HFF-Myc (cell line): ENCODE data around the gene IKZF2.

Source experiments
- DNase-seq: peaks from one replicate; pipeline ENCODE4 v3.0.0-alpha.2; 2011; ENCODE audit warnings: low read depth; ENCODE audit errors: extremely low read depth
- H3K4me3 ChIP-seq: replicated peaks from 2 replicates; pipeline ENCODE4 v1.5.1; 2011; ENCODE audit warnings: low read depth, mild to moderate bottlenecking, control low read depth, low read length
- TF ChIP-seq, protein P1 (sequence below): IDR thresholded peaks from 2 replicates; pipeline ENCODE4 v1.5.1; 2012; ENCODE audit warnings: mild to moderate bottlenecking, low read depth, low read length, control low read depth; ENCODE audit errors: missing control alignments

Gene IKZF2

DNA sequence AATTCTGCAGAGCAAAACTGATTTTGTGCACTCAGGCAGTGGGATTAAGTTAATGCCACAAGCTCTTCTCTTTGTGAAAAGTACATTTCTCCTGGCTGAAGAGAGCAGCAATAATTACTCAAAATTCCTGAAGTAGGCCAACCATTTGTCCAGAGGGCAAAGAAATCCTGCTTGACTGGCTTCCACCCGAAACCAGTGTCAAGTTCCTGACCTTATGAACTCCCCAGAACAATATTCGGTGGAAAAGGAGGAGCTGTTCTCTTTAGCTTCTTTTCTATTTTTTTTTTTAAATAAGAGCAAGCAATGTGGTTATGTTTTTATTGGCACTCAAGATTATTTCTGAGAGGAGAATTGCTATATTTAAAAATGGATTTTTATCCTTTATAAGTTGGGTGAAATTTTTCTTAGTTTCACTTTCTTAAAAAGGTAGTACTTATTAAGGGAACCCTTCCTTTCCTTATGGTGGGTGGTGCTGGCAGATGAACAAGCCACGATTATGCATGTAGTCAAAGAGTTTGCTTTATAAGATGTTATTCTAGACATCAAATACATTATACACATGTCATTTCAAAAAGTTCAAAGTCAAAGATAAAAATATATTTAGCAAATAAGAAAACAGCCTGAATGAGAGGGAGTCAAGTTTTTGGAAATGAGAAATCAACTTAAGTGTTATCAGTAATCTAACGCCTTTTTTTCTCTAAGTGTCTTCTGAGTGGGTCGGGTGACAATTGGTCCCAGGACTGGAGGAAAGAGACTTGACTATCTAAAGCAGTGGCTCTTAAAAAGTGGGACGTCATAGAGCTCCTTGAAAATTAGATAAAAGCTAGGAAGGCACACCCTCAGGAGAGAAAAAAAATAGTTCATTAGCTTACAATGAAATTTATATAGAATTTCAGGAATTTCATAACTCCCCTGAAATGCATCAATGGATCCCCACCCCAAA is 194.5 kb downstream of the IKZF2 start:
- TF ChIP-seq, protein P1, sequence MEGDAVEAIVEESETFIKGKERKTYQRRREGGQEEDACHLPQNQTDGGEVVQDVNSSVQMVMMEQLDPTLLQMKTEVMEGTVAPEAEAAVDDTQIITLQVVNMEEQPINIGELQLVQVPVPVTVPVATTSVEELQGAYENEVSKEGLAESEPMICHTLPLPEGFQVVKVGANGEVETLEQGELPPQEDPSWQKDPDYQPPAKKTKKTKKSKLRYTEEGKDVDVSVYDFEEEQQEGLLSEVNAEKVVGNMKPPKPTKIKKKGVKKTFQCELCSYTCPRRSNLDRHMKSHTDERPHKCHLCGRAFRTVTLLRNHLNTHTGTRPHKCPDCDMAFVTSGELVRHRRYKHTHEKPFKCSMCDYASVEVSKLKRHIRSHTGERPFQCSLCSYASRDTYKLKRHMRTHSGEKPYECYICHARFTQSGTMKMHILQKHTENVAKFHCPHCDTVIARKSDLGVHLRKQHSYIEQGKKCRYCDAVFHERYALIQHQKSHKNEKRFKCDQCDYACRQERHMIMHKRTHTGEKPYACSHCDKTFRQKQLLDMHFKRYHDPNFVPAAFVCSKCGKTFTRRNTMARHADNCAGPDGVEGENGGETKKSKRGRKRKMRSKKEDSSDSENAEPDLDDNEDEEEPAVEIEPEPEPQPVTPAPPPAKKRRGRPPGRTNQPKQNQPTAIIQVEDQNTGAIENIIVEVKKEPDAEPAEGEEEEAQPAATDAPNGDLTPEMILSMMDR: no peak
- no peak overlapping the region for H3K4me3 ChIP-seq
- DNase-seq: no peak

DNA sequence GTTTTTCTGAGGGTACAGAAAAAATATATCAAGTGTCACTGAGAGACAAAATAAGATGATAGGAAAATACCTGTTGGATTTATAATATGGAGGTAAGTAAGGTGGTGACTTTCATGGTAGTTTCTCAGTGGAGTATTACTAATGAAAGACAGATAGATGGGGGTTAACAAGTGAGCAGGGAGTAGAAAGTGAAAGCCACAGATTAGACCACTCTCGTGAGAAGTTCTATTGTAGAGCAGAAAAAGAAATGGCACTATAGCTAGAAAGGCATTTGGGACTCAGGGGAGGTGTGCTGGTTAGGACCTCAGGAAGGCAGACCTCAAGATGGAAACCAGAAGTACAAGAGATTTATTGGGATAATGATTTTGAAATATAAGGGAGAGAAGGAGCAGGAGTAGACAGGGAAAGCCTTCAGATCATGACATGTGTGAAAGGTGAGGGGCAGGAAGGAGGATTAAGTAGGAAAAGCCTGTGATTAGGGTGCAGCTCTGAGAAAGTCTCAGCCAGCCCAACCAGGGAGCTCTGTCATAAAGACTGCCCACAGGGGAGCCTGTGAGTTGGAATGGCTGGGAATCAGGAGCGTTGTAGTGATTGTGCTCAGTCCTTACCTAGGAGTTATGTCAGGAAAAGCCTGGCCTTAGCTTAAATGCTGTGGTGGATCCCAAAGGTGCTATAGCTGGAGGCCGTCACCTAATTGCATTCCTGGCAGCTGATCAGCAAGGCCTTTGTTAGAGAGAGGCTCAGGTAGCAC is 198.1 kb downstream of the IKZF2 start:
- no peak for DNase-seq
- no peak overlapping the region for H3K4me3 ChIP-seq

DNA sequence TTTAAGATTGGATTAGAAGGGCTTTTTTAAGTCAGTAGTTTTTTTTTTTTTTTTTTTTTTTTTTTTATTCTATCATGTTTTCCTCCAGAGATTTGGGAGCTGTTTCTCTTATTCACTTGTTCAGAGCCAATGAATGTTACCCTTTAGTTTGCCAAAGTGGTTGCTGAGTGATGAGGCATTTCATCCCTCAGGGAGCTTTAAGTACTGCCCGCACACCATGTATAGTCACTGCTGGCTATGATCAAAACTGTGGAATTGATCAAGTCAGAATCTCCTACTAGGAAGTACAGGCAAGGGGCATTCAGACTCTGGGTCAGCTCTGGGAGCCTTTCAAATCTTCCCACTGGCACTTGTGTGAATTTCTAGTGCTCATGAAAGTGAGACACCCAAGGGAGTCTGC is 201.6 kb downstream of the IKZF2 start:
- DNase-seq: no peak
- TF ChIP-seq, protein P1: no peak
- no peak overlapping the region for H3K4me3 ChIP-seq

More for the DNA sequence above, 198.1 kb downstream of the IKZF2 start:
- TF ChIP-seq, protein P1: no peak
